ENCODE data around the gene TMED7. TPM values are rescaled to one million over a fixed set of nuclear protein-coding genes. Genes with fewer than 3 reads are reported as not detected.

The TMED7 gene
- total RNA-seq, 1 experiment from 2014 or later, result 86.5 TPM

DNA sequence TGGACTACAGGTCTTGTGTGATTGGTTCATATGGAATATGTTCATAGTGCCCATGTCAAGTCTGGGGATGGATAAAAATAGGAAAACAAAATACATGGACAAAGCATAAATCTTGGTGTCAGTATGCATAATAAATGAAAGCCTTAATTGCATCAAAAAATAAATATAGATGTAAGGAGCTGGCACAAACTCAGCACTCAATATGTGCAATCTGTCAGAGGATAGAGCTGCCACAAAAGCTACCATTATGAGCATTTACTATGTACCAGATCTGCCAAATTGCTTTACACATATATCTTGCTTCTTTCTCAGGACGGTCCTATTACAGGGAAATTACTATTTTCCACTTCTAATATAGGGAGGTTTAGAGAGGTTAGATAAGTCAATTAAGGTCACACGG is 18.2 kb upstream of the TMED7 start:
- H3K4me3 Mint-ChIP-seq, result no peak overlapping the region
- DNase-seq (ENCODE audit: low spot score) (no peak), ATAC-seq (no peak)
- H3K27me3 Mint-ChIP-seq (ENCODE audit: low read depth), result no peaks in the 10 kb centered on the region; the same call in 1 of the 2 replicates
- peaks cover 9% of the 10 kb centered on the region for H3K4me1 Mint-ChIP-seq
- no peaks in the 10 kb centered on the region for H3K36me3 Mint-ChIP-seq
- ChIA-PET CTCF (interaction anchor here (1.0 kb wide), 1 partner anchor 9 kb away, joined by 3 read pairs; no protein-coding TSS in a partner anchor), POLR2A (no interaction called here)
- H3K27ac Mint-ChIP-seq, result no peak overlapping the region
- H3K9me3 Mint-ChIP-seq, result no peaks in the 10 kb centered on the region
- TF ChIP-seq, protein P1, sequence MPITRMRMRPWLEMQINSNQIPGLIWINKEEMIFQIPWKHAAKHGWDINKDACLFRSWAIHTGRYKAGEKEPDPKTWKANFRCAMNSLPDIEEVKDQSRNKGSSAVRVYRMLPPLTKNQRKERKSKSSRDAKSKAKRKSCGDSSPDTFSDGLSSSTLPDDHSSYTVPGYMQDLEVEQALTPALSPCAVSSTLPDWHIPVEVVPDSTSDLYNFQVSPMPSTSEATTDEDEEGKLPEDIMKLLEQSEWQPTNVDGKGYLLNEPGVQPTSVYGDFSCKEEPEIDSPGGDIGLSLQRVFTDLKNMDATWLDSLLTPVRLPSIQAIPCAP (CRISPR knock-in tag; IDR thresholded peaks at IDR 0.05), result no peak
- TF ChIP-seq, protein P2, sequence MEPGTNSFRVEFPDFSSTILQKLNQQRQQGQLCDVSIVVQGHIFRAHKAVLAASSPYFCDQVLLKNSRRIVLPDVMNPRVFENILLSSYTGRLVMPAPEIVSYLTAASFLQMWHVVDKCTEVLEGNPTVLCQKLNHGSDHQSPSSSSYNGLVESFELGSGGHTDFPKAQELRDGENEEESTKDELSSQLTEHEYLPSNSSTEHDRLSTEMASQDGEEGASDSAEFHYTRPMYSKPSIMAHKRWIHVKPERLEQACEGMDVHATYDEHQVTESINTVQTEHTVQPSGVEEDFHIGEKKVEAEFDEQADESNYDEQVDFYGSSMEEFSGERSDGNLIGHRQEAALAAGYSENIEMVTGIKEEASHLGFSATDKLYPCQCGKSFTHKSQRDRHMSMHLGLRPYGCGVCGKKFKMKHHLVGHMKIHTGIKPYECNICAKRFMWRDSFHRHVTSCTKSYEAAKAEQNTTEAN (CRISPR knock-in tag; IDR thresholded peaks at IDR 0.05), result no peak
- no peak for TF ChIP-seq SP1 (CRISPR knock-in tag; conservative IDR thresholded peaks at IDR 0.05)
- TF ChIP-seq, protein P3, sequence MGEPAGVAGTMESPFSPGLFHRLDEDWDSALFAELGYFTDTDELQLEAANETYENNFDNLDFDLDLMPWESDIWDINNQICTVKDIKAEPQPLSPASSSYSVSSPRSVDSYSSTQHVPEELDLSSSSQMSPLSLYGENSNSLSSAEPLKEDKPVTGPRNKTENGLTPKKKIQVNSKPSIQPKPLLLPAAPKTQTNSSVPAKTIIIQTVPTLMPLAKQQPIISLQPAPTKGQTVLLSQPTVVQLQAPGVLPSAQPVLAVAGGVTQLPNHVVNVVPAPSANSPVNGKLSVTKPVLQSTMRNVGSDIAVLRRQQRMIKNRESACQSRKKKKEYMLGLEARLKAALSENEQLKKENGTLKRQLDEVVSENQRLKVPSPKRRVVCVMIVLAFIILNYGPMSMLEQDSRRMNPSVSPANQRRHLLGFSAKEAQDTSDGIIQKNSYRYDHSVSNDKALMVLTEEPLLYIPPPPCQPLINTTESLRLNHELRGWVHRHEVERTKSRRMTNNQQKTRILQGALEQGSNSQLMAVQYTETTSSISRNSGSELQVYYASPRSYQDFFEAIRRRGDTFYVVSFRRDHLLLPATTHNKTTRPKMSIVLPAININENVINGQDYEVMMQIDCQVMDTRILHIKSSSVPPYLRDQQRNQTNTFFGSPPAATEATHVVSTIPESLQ (CRISPR knock-in tag; IDR thresholded peaks at IDR 0.05), result no peak
- no peak for TF ChIP-seq JAZF1 (CRISPR knock-in tag; IDR thresholded peaks at IDR 0.05)
- TF ChIP-seq EMX1 (CRISPR knock-in tag; IDR thresholded peaks at IDR 0.05), result no peak
- TF ChIP-seq, protein P4, sequence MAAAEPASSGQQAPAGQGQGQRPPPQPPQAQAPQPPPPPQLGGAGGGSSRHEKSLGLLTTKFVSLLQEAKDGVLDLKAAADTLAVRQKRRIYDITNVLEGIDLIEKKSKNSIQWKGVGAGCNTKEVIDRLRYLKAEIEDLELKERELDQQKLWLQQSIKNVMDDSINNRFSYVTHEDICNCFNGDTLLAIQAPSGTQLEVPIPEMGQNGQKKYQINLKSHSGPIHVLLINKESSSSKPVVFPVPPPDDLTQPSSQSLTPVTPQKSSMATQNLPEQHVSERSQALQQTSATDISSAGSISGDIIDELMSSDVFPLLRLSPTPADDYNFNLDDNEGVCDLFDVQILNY (CRISPR knock-in tag; IDR thresholded peaks at IDR 0.05), result no peak

DNA sequence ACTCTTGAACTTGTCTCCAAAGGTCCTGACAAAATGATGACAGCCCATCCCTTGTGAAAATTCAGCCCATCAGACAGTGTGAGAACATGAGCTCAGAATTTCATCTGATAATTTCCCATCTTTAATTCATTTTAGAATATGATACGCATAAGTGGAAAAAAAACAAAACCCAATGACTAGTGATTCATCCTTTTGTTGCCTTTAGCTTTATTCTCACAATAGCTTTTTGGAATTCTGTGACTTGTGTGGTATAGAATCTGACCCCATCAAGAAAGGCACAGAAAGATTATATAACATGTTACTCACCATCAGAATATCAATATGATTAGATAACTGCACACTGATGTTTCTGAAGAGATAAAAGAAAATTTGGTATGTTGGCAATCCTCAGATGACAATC is 16.1 kb upstream of the TMED7 start:
- ChIA-PET POLR2A (no interaction called here), CTCF (interaction anchor here (1.8 kb wide), 1 partner anchor 131 kb away, joined by 5 read pairs; no protein-coding TSS in a partner anchor)
- DNase-seq (ENCODE audit: low spot score), result no peak
- H3K4me3 Mint-ChIP-seq, result no peak overlapping the region
- TF ChIP-seq RORB (CRISPR knock-in tag; IDR thresholded peaks at IDR 0.05), result no peak
- no peak for TF ChIP-seq GRHL2 (CRISPR knock-in tag; IDR thresholded peaks at IDR 0.05; ENCODE audit: insufficient replicate concordance, severe bottlenecking)
- TF ChIP-seq, protein P5, sequence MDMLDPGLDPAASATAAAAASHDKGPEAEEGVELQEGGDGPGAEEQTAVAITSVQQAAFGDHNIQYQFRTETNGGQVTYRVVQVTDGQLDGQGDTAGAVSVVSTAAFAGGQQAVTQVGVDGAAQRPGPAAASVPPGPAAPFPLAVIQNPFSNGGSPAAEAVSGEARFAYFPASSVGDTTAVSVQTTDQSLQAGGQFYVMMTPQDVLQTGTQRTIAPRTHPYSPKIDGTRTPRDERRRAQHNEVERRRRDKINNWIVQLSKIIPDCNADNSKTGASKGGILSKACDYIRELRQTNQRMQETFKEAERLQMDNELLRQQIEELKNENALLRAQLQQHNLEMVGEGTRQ (CRISPR knock-in tag; IDR thresholded peaks at IDR 0.05), result no peak
- no peak for TF ChIP-seq NR2C2 (CRISPR knock-in tag; IDR thresholded peaks at IDR 0.05)
- H3K27ac Mint-ChIP-seq, result no peak overlapping the region
- H3K27me3 Mint-ChIP-seq (ENCODE audit: low read depth), result no peaks in the 10 kb centered on the region; the same call in 1 of the 2 replicates
- no peak for ATAC-seq
- peaks cover 12% of the 10 kb centered on the region for H3K4me1 Mint-ChIP-seq
- H3K36me3 Mint-ChIP-seq, result no peaks in the 10 kb centered on the region
- H3K9me3 Mint-ChIP-seq, result no peaks in the 10 kb centered on the region

DNA sequence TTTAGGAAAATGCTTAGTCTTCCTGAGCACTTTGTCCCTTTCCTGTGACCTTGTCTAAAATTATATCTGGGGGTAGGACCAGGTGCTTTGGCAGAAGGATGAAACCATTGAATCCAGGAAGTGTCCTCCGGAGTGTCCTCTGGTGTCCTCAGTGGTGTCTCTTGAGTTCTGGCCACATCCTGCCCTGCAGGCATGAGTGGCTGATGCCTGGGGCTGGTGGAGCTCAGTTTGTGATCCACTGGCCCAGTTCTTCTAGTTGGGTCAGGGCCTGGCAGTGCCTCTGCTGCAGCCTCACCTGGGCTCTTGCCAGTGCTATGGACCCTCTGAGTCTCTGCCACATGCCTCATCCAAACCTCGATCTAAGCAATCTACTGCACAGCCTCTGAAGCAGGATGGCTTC is 14.4 kb upstream of the TMED7 start:
- POLR2A ChIA-PET, result no interaction called here
- ATAC-seq (no peak), DNase-seq (ENCODE audit: low spot score) (no peak)
- Mint-ChIP-seq H3K4me1 (peaks cover 28% of the 10 kb centered on the region), H3K9me3 (no peaks in the 10 kb centered on the region), H3K36me3 (no peaks in the 10 kb centered on the region), H3K27ac (no peak overlapping the region), H3K27me3 (ENCODE audit: low read depth) (no peaks in the 10 kb centered on the region), H3K4me3 (no peak overlapping the region)
- CTCF ChIA-PET, result interaction anchor here (1.2 kb wide), 1 partner anchor 322 kb away, joined by 5 read pairs; the partner anchor contains the start of gene LVRN
- TF ChIP-seq GABPB1 (CRISPR knock-in tag; IDR thresholded peaks at IDR 0.05) (no peak), ATF1 (CRISPR knock-in tag; IDR thresholded peaks at IDR 0.05) (no peak), JUN (CRISPR knock-in tag; IDR thresholded peaks at IDR 0.05) (no peak), NFE2L1 (CRISPR knock-in tag; IDR thresholded peaks at IDR 0.05) (no peak), NR2C2 (CRISPR knock-in tag; IDR thresholded peaks at IDR 0.05) (no peak)
- TF ChIP-seq, protein P6, sequence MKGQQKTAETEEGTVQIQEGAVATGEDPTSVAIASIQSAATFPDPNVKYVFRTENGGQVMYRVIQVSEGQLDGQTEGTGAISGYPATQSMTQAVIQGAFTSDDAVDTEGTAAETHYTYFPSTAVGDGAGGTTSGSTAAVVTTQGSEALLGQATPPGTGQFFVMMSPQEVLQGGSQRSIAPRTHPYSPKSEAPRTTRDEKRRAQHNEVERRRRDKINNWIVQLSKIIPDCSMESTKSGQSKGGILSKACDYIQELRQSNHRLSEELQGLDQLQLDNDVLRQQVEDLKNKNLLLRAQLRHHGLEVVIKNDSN (CRISPR knock-in tag; IDR thresholded peaks at IDR 0.05), result no peak
- TF ChIP-seq, protein P7, sequence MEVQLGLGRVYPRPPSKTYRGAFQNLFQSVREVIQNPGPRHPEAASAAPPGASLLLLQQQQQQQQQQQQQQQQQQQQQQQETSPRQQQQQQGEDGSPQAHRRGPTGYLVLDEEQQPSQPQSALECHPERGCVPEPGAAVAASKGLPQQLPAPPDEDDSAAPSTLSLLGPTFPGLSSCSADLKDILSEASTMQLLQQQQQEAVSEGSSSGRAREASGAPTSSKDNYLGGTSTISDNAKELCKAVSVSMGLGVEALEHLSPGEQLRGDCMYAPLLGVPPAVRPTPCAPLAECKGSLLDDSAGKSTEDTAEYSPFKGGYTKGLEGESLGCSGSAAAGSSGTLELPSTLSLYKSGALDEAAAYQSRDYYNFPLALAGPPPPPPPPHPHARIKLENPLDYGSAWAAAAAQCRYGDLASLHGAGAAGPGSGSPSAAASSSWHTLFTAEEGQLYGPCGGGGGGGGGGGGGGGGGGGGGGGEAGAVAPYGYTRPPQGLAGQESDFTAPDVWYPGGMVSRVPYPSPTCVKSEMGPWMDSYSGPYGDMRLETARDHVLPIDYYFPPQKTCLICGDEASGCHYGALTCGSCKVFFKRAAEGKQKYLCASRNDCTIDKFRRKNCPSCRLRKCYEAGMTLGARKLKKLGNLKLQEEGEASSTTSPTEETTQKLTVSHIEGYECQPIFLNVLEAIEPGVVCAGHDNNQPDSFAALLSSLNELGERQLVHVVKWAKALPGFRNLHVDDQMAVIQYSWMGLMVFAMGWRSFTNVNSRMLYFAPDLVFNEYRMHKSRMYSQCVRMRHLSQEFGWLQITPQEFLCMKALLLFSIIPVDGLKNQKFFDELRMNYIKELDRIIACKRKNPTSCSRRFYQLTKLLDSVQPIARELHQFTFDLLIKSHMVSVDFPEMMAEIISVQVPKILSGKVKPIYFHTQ (CRISPR knock-in tag; IDR thresholded peaks at IDR 0.05), result no peak
- TF ChIP-seq, protein P8, sequence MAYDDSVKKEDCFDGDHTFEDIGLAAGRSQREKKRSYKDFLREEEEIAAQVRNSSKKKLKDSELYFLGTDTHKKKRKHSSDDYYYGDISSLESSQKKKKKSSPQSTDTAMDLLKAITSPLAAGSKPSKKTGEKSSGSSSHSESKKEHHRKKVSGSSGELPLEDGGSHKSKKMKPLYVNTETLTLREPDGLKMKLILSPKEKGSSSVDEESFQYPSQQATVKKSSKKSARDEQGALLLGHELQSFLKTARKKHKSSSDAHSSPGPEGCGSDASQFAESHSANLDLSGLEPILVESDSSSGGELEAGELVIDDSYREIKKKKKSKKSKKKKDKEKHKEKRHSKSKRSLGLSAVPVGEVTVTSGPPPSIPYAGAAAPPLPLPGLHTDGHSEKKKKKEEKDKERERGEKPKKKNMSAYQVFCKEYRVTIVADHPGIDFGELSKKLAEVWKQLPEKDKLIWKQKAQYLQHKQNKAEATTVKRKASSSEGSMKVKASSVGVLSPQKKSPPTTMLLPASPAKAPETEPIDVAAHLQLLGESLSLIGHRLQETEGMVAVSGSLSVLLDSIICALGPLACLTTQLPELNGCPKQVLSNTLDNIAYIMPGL (CRISPR knock-in tag; IDR thresholded peaks at IDR 0.05), result no peak
- TF ChIP-seq, protein P3 (CRISPR knock-in tag; IDR thresholded peaks at IDR 0.05), result no peak
